NCI-H69 (cell line): ENCODE measurements around the gene DPYD.

Source experiments
- DNase-seq: peaks from one replicate; lab custom pipeline; 2025; lab: John Stamatoyannopoulos, UW

DPYD gene

DNA sequence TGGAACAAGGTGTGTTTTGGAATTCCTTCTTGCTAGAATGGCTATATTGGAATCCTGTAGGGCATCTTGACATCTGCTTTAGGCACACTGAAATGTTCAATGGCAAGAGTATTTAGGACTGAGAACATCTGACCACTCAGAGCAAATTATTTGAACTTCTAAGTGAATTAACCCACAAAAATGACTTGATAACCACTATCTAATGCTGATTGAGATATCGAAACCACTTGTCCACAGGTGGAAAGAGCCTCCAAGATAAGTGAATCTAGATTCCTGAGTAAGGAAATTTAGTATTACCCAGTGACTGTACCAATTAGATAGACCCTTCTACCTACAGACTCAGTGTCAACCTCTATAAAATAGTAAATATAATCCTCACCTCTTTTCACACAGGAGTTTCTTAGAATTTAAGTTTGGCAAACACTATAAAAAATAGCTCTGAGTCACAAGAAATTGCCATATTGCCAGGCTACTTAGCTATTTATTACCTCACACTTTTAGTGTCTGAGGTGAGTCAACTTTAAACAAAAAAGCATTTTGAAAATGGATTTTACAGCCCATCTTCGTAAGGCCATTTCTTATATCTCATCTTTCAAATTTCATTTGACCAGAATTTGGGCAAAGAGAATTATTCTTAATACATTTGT is 777.5 kb downstream of the DPYD start:
- DNase-seq: no peak

DNA sequence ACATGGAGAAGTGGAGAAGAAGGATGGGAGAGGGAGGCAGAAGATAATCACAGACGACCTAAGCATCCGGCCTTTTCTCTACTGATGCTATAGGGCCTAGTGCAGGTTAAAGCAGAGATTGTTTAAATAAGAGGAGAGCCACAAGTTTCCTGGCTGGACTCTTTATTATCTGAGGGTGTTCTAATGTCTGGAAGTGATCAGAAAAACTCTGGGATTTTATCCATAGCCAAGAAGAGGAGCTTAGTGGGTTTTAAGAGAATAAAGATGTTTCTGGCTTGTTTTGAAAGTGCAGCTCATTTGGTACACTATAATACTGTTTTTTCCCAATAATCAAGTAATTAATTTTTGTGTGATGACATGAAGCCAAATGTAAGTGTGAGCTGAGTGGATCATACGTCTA is 780.2 kb downstream of the DPYD start:
- no peak for DNase-seq

- DNase-seq: no peak
Measured at GRCh38 chr1:97139512-97139911, 781.3 kb downstream of the DPYD start.

GRCh38 chr1:97138515-97139032 is 782.3 kb downstream of the DPYD start:
- DNase-seq: peak; percentile 71

DNA sequence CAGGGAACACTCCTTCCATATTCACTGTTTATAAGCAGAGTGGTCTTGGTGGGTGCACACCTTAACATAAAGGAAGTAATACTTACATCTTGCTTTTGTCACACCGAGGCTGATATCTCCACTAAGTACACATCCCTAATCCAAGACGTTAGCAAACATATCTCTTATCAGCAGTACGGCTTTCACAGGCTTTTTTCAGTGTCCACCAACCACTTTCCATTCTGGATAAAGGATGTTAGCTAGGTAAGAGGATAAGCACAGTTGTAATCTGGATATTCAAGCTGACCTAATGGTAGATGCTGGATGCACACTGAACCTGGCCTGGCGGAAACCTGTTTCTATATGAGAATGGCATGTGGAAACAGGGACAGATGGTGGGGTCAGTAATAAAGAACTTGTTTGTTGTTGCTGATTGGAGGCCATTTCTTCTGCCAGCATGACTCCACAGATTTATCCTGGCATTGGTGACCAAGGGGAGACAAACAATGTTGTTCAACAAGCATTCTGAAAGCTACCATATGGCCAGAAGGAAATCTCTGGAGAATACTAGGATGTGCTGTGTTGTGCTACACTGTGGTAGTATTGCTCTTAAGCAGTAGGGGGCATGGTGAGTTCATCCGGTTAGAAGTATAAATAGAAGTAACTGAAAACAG is 782.8 kb downstream of the DPYD start:
- peak; percentile 98 for DNase-seq

- DNase-seq: no peak
Measured at GRCh38 chr1:97136996-97137395, 783.8 kb downstream of the DPYD start.

GRCh38 chr1:97135972-97136371 is 784.9 kb downstream of the DPYD start:
- no peak for DNase-seq

DNA sequence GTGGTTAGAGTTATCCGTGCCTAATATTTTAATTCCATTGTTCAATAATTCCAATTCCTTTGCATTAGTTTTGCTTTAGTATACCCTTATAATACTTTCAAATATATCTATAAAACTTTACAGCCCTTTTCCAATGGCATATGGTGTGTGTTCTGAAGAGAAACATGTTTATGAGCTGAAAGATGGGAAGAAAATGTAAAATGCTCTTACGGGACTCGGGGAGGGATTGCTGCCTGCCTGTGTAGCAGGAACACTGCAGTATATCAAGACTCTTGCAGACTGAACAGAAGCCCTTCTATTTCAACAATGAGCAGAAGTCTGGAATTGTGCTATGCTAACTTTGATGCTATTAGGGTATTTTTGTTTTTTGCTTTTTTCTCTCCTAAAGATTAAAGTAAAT is 792.4 kb downstream of the DPYD start:
- no peak for DNase-seq

DNA sequence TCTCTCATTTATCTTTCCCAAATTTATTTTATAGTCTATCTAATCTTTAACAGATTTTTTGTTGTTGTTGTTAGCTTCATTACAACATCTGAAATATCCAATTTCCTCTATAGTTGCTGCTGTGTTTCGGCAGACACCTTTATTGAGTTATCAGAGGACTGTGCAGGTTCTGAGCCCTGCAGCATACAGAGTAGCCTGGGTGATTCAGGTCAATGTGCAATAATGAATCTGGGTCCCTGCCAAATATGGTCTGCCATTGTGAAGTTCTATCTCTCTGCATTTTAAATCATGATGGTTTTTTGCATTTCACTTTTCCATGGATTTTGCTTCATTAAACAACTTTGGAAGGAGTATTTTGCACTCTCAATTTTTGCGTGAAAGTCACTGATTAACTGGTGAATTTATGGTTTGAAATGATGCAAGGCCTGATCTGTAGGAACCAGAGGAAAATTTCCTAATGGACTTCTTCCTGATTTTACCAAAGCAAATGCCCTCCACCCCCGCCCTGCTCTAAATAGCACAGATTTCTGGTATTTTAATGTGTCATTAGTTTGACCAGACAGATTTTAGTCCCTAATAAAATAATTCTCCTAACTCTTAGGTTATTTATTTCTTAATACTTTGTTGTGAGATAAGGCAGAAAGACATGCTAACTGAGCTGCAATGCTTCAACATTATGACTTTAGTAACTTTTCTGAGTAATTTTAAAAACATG is 797.0 kb downstream of the DPYD start:
- peak; percentile 18 for DNase-seq

DNA sequence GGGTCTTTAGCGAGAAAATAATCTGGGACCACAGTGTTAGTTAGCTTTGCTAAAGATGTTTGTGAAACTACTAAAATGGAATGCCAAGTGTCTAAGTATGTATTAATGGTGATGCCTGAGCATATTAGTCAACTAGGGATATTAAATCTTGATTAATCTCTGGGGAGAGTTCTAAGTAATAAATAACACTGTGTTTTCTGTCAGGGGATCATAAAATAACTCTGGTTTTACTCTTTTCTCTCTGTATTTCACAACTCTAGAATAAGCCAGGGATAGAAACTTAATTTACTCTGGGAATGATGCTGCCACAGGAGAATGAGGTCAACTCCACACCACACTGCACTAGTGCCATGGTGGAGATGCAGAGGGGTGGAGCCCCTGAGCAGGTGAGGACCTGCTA is 800.0 kb downstream of the DPYD start:
- DNase-seq: no peak

DNA sequence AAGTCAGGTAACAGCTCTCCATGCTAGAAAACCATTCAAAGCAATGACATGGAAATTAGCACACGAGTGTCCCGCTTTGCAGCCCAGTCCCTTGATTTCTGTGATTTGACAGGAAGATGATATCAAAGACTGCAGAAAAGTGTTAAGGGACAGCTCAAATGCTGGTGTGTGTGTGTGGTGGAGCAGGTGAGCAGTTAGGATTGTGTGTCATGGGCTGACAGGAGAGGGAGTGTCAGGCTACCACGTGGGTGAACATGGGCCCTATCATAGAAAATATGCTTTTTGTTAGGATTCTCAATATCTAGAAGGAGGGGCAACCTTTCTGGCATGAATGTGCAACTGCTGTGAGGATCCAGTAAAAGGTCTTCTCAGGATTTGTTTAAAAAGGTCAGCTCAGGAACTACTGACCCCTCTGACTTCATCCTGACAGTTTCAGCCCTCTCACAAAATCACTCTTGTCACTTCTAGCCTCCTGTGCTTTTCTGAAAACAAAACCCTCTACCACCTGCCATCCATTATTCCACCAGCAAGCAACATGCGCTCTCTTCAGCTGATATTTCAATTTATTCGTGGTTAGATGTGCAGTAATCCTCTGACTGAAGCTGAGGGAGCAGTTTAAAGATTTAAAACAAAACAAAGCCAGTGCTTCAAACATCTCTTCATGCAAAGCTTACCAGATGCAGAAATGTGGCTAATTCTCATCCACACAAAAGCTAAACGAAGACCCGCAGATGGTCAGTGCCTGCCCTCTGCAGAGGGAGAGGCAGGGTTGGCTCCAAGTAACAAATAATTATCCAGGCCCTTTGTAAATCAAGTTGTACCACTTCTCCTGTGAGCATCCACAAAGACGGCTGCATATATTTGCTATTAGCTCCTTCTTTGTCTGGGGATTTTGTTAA is 801.3 kb downstream of the DPYD start:
- no peak for DNase-seq

- DNase-seq: no peak
Measured at GRCh38 chr1:97114842-97115241, 806.0 kb downstream of the DPYD start.

DNA sequence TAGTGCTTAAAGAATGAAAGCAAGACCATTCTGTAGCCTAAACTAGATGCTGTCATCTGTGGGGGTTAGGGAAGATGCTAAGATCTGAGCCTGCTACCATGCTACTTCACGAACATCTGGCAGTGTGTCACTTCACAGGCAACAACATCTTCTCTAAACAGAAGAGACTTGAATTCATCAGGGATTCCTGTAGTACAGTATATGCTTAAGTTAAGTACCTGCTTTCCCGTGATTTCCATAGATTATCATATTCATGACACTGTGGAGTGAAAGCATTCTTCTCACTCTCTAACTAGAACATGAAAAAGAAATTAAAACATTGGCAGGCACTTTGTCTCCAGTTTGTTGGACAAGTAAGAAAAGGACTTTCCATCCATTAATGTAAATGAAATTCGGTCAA is 808.4 kb downstream of the DPYD start:
- no peak for DNase-seq

- no peak for DNase-seq
Measured at GRCh38 chr1:97108179-97108578, 812.7 kb downstream of the DPYD start.

DNA sequence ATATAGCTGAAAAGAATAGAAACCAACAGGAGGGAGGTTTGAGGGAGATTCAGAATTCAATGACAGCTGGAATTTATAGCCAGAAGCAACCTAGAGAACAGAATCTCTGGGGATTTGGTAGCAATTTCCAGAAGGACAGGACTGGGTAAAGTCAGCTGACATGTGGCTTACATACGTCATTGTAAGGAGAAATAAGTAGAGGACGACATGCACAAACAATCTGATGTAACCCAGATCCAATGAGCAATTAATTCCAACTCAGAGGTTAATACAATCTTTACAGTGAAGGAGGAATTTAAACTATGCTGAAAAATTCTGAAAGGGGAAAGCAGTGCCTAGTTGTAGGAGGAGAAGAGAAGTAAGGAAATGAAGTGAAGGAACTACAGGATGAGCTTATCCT is 815.3 kb downstream of the DPYD start:
- peak; percentile 35 for DNase-seq

DNA sequence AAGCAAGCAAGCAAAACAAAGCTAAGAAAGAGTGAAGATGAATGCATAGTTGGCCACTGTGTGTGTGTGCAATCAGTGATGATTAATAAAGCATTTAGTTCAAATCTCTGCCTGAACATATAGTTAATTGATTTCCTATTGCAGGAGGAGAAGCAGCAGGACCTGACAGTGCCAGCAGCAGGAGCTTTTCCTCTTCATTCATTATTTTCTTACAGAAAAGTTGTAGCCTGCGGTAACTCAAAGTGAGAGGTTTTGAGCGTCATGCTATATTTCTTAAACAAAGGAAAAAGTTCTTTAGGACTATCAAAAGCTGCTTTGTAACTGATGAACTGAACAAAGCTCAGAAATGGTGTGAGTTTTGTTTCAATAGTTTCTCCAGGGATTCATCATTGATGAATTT is 819.3 kb downstream of the DPYD start:
- no peak for DNase-seq

DNA sequence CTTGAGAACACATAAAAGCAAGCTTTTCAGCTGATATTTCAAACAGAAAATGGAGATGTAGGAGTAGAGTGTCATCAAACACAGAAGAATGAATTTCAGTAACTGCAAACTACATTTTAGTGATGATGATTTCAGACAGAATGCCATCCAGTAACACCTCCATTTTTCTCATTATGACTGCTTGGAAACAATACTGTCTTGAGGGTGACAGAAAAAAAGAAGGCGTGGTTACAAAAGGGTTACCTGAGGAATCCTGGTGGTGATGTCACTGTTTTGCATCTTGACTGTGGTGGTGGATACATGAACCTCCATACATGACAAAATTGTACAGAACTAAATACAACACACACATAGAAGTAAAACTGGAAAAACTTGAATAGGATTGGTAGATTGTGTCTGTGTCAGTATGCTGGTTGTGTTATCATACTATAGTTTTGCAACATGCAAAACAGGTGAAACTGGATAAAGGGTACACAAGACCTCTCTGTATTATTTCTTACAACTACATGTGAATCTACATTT is 823.4 kb downstream of the DPYD start:
- DNase-seq: no peak

- no peak for DNase-seq
Measured at GRCh38 chr1:97095764-97096163, 825.1 kb downstream of the DPYD start.

GRCh38 chr1:97094247-97094972 is 826.4 kb downstream of the DPYD start:
- no peak for DNase-seq

DNA sequence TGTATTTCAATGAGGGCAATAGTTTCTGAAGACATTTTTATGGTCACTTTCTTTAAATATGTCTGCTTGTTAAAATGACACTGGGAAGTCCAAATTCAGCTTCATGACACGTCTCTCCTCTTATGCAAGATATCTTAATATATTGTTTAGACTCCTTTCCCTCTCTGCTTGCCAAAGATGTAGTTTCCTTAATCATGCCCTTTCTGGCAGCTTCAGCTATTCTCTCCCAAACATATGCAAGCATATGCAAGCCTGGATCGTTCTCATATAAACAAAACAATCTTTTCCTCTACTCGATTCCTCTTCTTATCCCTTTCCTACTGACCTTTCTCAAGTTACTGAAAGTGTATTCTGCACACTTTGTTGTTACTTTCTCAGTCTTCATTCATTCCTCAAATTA is 827.1 kb downstream of the DPYD start:
- no peak for DNase-seq

DNA sequence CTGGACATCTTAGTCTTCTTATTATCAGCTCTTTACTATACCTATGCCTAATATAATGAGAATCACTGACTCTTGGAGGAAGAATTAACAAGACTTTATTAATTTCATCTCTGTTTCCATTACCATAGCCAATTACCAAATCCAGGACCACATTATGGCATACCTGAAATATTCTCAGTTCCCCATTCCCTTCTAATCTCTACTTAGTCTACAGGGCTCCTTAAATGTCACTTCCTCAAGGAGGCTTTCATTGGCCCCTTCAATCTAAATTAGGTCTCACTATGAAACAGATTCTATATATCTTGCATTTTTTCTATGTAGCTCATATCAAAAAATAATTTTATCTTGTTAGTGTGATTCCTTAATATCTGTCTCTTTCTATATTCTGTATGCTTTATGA is 828.0 kb downstream of the DPYD start:
- no peak for DNase-seq
